GM18909 (cell line): ENCODE results near the gene AP5B1.
"Not testable (repeated sequence)": the region's sequence is repeated elsewhere in the genome, so short reads cannot be mapped to it uniquely, and the experiment has no call there.

Experiments used
- ATAC-seq: cut with Tn5 transposase; IDR thresholded peaks from one replicate; pipeline ENCODE4 v1.9.1; 2021; ENCODE audit warnings: mild to moderate bottlenecking; ENCODE audit not compliant: unreplicated experiment, poor library complexity

Gene AP5B1

DNA sequence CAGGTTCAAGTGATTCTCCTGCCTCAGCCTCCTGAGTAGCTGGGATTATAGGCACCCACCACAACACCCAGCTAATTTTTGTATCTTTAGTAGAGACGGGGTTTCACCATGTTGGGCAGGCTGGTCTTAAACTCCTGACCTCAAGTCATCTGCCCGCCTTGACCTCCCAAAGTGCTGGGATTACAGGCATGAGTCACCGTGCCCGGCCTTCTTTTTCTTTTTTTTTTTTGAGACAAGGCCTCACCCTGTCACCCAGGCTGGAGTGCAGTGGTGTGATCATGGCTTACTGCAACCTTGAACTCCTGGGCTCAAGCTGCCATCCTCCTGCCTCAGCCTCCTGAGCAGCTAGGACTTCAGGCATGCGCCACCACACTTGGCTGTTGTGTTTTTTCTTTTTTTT is 13.0 kb downstream of the AP5B1 start:
- ATAC-seq: not testable (repeated sequence)

DNA sequence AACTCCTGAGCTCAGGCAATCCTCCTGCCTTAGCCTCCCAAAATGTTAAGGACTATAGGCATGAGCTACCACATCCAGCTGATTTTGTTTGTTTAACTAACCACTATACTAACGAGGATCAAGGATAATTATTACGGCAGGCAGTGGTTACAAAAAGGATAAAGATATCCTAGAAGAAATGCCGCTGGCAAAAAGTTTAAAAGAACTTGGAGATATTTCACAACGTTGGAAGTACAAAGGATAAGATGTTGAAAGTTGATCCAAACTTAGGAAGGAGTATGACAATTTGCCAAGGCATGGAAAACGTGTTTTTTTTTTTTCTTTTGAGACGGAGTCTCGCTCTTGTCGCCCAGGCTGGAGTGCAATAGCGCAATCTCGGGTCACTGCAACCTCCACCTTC is 13.4 kb downstream of the AP5B1 start:
- no peak for ATAC-seq

DNA sequence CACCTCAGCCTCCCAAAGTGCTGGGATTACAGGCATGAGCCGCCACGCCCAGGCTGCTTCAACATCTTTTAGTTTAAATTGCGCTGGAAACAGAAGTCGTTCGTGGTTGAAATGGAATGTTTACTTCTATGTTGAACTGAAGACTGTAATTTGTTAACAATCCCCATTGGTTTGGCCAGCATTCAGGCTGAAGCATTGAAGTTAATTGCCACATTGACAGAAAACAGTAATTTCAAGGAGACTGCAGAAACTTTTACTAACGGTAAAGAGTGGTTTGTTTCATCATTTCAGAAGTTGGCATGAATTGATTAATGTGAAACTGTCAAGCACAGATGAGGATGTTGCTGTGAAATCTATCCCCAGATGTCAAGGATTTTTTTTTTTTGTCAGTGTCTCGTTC is 14.2 kb downstream of the AP5B1 start:
- no peak for ATAC-seq

DNA sequence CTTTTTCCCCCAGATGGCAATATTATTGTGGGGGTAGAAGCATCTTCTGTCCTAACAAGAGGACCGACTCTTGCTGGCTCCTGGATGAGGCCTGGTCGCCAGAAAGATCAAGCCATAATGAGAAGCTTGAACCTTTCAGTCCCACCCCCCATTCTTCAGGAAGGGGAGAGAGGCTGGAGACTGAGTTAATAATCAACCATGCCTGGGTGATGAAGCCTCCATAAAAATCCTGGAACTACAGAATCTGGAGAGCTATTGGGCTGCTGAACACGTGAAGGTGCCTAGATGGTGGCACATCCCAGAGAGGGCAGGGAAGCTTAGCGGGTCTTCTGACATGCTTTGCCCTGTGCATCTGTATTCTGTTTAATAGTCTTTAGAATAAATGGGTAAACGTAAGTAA is 16.3 kb downstream of the AP5B1 start:
- no peak for ATAC-seq

DNA sequence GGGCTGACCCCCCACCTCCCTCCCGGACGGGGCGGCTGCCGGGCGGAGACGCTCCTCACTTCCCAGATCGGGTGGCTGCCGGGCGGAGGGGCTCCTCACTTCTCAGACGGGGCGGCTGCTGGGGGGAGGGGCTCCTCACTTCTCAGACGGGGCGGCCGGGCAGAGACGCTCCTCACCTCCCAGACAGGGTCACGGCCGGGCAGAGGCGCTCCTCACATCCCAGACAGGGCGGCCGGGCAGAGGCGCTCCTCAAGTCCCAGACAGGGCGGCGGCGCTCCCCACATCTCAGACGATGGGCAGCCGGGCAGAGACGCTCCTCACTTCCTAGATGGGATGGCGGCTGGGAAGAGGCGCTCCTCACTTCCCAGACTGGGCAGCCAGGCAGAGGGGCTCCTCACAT is 18.0 kb downstream of the AP5B1 start:
- ATAC-seq: not testable (repeated sequence)

DNA sequence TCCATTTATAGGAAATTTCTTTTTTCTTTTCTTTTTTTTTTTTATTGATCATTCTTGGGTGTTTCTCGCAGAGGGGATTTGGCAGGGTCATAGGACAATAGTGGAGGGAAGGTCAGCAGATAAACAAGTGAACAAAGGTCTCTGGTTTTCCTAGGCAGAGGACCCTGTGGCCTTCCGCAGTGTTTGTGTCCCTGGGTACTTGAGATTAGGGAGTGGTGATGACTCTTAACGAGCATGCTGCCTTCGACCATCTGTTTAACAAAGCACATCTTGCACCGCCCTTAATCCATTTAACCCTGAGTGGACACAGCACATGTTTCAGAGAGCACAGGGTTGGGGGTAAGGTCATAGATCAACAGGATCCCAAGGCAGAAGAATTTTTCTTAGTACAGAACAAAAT is 18.6 kb downstream of the AP5B1 start:
- not testable (repeated sequence) for ATAC-seq

DNA sequence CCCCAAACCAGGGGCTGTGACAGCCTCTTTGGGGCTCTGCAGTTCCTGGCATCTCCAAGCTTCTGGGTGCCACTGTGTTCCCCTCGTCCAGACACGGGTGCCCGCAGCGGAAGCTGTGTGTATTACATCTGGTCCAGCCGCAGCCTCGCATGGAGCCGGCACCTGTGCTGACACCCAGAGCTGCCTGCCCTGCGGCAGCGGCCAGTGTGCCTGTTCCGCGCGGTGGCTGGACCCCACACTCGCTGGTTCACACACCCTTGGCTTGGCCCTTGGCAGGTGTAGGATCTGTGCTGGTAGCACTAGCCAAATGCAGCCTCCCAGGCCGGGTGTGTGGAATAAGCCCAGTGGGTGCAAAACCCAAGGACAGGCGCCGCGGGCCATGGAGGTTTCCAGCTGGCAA is 35.7 kb downstream of the AP5B1 start:
- no peak for ATAC-seq

DNA sequence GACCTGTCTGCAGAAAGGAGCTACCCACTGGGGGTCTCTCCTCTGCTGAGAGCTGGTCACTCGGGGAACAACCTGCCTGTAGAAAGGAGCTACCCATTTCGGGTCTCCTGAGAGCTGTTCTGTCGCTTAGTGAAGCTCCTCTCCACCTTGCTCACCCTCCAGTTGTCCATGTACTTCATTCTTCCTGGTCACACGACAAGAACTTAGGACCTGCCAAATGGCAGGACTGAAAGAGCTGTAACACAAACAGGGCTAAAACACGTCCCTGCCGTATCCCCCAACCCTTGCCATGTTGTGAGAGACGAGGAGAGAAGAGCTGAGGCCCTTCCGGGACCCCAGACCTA is 36.1 kb downstream of the AP5B1 start:
- no peak for ATAC-seq

DNA sequence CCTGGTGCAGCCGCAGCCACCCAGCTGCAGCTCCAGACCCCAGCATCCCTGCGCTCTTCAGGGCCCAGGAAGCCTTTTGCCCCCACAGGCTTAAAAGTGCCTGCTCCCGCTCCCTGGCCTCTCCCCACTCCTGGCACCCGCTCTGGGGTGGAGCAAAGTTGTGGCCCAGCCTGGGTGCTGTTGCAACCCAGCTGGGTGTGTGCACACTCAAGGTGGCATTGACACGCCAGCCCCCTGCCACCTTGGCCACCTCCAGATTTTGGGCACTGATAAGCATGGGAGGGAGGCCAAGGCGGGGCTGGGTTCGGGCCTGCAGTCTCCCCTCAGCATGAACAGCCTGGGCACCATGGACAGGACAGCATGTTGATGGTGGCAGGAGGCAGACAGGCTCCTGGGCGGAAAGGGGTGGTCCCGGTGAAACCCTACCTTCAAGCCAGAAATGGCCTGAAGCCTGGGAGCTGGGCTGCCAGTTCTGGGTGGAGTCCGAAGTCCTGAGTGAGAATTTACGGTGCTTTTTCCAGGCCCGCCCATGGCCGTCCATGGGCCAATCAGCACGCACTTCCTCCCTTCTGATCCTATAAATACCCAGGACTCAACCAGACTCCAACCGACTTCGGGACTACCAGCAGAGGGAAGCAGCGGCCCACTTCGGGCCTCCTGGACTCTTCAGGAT is 36.6 kb downstream of the AP5B1 start:
- ATAC-seq: no peak

DNA sequence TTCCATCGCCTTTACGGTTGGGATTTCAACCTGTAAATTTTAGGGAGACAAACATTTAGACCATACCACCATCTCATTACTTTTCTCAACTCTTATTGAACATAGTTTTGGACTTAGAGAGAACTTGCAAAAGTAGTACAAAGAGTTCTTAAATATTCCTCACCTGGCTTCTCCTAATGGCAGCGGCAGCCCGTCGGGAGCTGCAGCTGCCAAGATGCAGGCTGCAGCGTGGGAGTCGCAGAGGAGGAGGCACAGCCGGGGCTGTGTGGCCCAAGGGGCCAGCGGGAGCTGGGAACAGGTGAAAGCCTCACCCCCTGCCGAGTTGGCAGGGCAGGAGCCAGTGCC is 37.1 kb downstream of the AP5B1 start:
- ATAC-seq: no peak

DNA sequence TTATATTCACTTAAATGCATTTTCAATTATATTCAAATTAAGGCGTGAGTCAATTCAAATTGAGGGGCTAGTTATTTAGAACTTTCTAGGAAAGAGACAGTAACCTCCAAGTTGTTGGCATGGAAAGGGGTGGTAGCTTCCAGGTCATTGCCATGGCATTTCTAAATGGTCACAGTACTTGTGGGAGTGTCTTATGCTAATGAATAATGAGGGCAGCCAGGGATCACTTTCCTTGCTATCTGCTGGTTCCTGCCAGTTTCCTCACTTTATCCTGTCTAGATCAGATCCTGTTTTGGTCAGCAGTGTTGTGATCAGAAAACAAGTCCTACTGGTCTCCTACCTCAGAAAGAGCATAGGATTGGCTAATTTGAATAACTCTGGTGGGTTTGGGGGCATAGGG is 38.4 kb downstream of the AP5B1 start:
- no peak for ATAC-seq

DNA sequence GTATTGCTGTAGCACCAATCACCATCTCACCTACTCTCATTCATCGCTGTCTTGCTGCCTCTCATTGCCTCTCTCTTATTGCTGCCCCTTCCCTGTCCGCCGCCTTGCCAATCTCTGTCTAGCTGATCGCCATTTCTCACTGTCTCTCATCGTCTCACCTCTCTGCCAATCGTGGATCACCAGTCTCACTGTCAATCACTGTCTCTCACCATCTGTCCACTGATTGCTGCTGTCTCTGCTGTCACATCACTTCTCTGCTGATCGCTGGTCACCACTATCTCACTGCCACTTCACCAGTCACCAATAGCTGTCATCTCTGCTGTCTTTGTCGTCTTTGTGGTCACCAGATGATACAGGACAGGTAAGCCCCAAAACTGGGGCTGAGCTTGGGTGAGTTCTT is 39.6 kb downstream of the AP5B1 start:
- ATAC-seq: no peak

DNA sequence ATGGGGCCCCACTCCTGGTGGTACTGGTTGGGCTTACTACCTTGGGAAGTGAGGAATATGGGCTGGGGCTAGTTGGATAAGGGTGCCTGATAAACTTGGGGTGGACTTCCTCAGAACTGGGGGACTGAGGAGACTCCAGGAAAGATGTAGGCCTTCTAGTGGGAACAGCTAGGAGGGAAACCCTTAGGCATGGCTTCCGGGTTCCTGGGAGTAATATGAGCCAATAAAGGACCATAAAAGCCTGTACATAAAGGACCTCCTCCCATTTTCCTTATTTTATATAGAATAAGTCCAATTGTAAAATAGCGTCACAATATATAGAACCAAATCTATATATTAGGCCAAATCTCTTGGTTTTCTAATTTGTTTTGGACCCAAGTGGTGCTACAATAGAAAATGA is 41.8 kb downstream of the AP5B1 start:
- ATAC-seq: no peak

DNA sequence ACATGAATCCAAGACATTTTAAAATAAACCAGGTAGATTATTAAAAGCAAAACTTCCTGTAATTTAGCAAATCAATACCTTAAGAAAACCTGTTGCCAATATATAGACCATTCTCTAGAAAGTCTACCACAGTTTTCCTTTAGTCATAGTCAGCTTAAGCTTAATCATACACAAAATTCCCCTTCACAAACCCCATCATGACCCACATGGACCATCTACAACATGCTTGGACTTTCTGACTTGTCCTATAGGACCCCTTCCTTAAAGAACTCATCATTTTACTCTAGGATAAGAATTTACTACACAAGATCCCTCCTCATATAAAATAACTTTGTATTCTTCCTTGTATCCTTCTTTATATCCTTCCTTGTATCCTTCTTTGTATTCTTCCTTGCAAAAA is 44.0 kb downstream of the AP5B1 start:
- no peak for ATAC-seq

DNA sequence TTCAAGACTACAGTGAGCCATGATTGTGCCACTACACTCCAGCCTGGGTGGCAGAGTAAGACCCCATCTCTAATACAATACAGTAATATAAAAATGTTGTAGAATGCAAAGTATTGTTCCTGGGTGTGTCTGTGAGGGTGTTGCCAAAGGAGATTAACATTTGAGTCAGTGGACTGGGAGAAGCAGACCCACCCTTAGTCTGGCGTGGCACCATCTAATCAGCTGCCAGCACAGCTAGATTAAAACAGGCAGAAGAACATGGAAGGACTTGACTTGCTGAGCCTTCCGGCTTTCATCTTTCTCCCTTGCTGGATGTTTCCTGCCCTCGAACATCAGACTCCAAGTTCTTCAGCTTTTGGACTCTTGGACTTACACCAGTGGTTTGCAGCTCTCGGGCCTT is 45.7 kb downstream of the AP5B1 start:
- ATAC-seq: not testable (repeated sequence)

DNA sequence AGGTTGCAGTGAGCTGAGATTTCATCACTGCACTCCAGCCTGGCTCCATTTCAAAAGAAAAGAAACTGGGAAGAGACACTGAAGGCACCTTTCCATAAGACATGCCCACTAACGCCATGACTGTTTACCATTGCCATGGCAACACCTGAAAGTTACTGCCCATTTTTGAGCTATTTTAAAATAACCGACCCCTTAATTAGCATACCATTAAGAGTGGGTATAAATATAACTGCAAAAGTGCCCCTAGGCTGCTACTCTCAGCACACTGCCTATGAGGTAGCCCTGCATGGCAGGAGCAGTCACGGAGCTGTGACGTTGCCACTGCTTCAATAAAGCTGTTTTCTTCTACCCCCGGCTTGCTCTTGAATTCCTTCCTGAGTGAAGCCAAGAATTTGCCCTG is 50.3 kb downstream of the AP5B1 start:
- no peak for ATAC-seq

DNA sequence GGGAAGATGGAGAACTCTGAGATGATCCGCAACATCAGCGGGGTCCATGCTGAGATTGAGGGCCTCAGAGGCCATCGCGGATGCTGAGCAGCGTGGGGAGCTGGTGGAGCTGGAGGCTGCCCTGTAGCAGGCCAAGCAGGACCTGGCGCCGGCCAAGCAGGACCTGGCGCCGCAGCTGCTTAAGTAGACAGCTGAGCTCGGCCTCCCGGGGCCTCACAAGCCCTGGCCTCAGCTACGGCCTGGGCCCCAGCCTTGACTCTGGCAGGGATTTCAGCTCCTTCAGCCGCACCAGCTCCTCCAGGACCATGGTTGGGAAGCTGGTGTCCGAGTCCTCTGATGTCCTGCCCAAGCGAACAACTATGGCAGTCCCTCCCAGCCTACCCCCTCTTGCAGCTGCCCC is 52.9 kb downstream of the AP5B1 start:
- ATAC-seq: no peak

DNA sequence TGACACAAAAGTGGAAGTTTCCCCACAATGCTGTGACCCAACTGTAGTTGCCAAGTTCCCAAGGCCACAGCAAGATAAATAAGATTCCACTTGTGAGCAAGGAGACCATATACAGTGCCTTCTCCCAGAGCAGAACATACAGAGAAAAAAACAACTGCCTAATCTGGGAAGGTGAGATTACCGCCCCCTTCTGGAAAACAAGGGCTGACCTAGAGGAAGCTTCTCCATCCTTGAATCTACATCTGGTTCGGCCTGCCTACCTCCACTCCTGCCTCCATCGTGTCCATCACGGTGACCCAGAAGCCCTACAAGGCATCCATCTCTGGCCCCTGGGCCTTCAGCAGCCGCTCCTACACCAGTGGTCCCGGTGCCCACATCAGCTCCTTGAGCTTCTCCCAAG is 54.1 kb downstream of the AP5B1 start:
- ATAC-seq: no peak
